SKM-1 treated with dmso at 0.1 percent for 144 hours (cell line): Measurements from ENCODE around the gene NEK2.
"Not testable (repeated sequence)": the region's sequence is repeated elsewhere in the genome, so short reads cannot be mapped to it uniquely, and the experiment has no call there.

Experiments
- DNase-seq: peaks from one replicate; lab custom pipeline; 2025; ENCODE audit not compliant: unreplicated experiment; lab: John Stamatoyannopoulos, UW

The NEK2 gene

GRCh38 chr1:211695135-211695816 is 19.9 kb upstream of the NEK2 start:
- peak; percentile 81 for DNase-seq

GRCh38 chr1:211693911-211694310 is 18.5 kb upstream of the NEK2 start:
- not testable (repeated sequence) for DNase-seq

GRCh38 chr1:211688421-211688820 is 13.0 kb upstream of the NEK2 start:
- DNase-seq, result no peak

GRCh38 chr1:211687462-211688215 is 12.2 kb upstream of the NEK2 start:
- no peak for DNase-seq

GRCh38 chr1:211685823-211686222 is 10.4 kb upstream of the NEK2 start:
- no peak for DNase-seq

- no peak for DNase-seq
Observed at GRCh38 chr1:211684791-211685190, 9.4 kb upstream of the NEK2 start.

- no peak for DNase-seq
Observed at GRCh38 chr1:211684331-211684730, 8.9 kb upstream of the NEK2 start.

- DNase-seq, result no peak
Observed at GRCh38 chr1:211683396-211684297, 8.2 kb upstream of the NEK2 start.

GRCh38 chr1:211682186-211682585 is 6.8 kb upstream of the NEK2 start:
- not testable (repeated sequence) for DNase-seq

GRCh38 chr1:211680752-211681327 is 5.4 kb upstream of the NEK2 start:
- DNase-seq, result peak; percentile 95

- DNase-seq, result peak; percentile 29
Observed at GRCh38 chr1:211677659-211678058, 2.2 kb upstream of the NEK2 start.

GRCh38 chr1:211676761-211677160 is 1.3 kb upstream of the NEK2 start:
- no peak for DNase-seq

GRCh38 chr1:211676106-211676583 is 724 bp upstream of the NEK2 start:
- no peak for DNase-seq

- DNase-seq, result no peak
Observed at GRCh38 chr1:211667065-211667617, 8.3 kb downstream of the NEK2 start.

GRCh38 chr1:211660718-211661222 is 14.7 kb downstream of the NEK2 start:
- no peak for DNase-seq

GRCh38 chr1:211656728-211657127 is 18.7 kb downstream of the NEK2 start:
- DNase-seq, result no peak

- DNase-seq, result peak; percentile 77
Observed at GRCh38 chr1:211654838-211655787, 20.3 kb downstream of the NEK2 start.

GRCh38 chr1:211653959-211654496 is 21.4 kb downstream of the NEK2 start:
- no peak for DNase-seq

- DNase-seq, result no peak
Observed at GRCh38 chr1:211653293-211653692, 22.1 kb downstream of the NEK2 start.
